Adrenal gland (tissue), 5 donors: Measurements from ENCODE around the gene FOXRED2.

Source experiments
- CTCF ChIP-seq, 6 experiments: fragments of 450-650 bp in 4 of 6; fragments of 200-600 bp in 2 of 6; sonication (generic) in 1 of 6; IDR thresholded peaks; 1 replicate in 5 of 6; 2 replicates in 1 of 6; pipeline versions ENCODE4 v1.5.1 to v1.8.0; 2016 to 2021; ENCODE audit warnings: antibody characterized with exemption in 6 of 6, mild to moderate bottlenecking in 2 of 6, moderate library complexity in 1 of 6
- POLR2A ChIP-seq, 2 donors: fragments of 450-650 bp; IDR thresholded peaks; one replicate each; pipeline ENCODE4 v1.6.1; 2017; ENCODE audit warnings: antibody characterized with exemption in 2 of 2, mild to moderate bottlenecking in 2 of 2, moderate library complexity in 1 of 2
- donor health status: DM: no; HTN: no; CAD: no.

- no peak for TF ChIP-seq CTCF (IDR thresholded peaks at IDR 0.05)
- TF ChIP-seq POLR2A (IDR thresholded peaks at IDR 0.05): no peak
These were observed 54.4 kb downstream of the FOXRED2 start for GRCh38 chr22:36452250-36452977.
